NT2/D1 (cell line): ENCODE measurements around the gene FES.

ENCODE experiments used
- DNase-seq: peaks from one replicate; pipeline ENCODE4 v3.0.0-alpha.2; 2011; ENCODE audit warnings: low read depth, low spot score
- H3K27me3 ChIP-seq: 2 replicates; pipeline ENCODE4 v1.6.0; 2011; ENCODE audit warnings: mild to moderate bottlenecking; ENCODE audit not compliant: insufficient read length, insufficient read depth
- H3K36me3 ChIP-seq: 2 replicates; pipeline ENCODE4 v1.6.1; 2011; ENCODE audit warnings: mild to moderate bottlenecking, low read length, mixed read lengths; ENCODE audit not compliant: insufficient read depth, insufficient read length
- H3K4me1 ChIP-seq: 2 replicates; pipeline ENCODE4 v1.5.1; 2011; ENCODE audit not compliant: insufficient read depth, insufficient read length
- H3K4me3 ChIP-seq: 2 replicates; pipeline ENCODE4 v1.5.1; 2011; ENCODE audit warnings: low read depth; ENCODE audit not compliant: insufficient read length
- H3K9ac ChIP-seq: 2 replicates; pipeline ENCODE4 v1.6.0; 2011; ENCODE audit warnings: low read depth; ENCODE audit not compliant: insufficient read length
- H3K9me3 ChIP-seq: 2 replicates; pipeline ENCODE4 v1.5.1; 2011; ENCODE audit warnings: mild to moderate bottlenecking, low read length; ENCODE audit not compliant: insufficient read depth
- SUZ12 ChIP-seq: IDR thresholded peaks from 2 replicates; pipeline ENCODE4 v1.6.1; 2011; ENCODE audit not compliant: insufficient read length, insufficient read depth; ENCODE audit errors: extremely low read depth
- YY1 ChIP-seq: IDR thresholded peaks from 2 replicates; pipeline ENCODE4 v1.6.1; 2011; ENCODE audit not compliant: insufficient read length, insufficient read depth
- ZNF274 ChIP-seq: IDR thresholded peaks from 2 replicates; pipeline ENCODE4 v1.6.1; 2011; ENCODE audit warnings: mild to moderate bottlenecking, low read depth, low read length

FES gene

DNA sequence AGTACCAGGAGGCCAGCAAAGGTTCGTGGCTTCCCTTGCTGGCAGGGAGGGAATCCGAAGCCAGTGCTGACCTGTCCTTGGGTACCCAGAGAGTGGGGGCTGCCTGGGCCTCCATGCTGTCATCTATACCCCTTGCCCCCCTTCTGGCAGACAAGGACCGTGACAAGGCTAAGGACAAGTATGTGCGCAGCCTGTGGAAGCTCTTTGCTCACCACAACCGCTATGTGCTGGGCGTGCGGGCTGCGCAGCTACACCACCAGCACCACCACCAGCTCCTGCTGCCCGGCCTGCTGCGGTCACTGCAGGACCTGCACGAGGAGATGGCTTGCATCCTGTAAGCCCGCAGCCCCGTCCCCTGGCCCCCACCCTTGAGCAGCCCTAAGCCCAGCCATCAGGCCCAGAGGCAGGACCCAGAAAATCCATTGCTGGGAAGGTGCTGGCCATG, 2.8 kb downstream of the FES start:
- no peak for DNase-seq
- H3K4me1 ChIP-seq, result peaks cover 30% of the 10 kb centered on the region
- no peak overlapping the region for H3K4me3 ChIP-seq
- H3K9me3 ChIP-seq, result no peaks in the 10 kb centered on the region
- peaks cover 64% of the 10 kb centered on the region for H3K36me3 ChIP-seq
- no peaks in the 10 kb centered on the region for H3K27me3 ChIP-seq
- TF ChIP-seq SUZ12, result no peak
- TF ChIP-seq YY1, result no peak
- no peak for TF ChIP-seq ZNF274
- H3K9ac ChIP-seq, result no peak overlapping the region

DNA sequence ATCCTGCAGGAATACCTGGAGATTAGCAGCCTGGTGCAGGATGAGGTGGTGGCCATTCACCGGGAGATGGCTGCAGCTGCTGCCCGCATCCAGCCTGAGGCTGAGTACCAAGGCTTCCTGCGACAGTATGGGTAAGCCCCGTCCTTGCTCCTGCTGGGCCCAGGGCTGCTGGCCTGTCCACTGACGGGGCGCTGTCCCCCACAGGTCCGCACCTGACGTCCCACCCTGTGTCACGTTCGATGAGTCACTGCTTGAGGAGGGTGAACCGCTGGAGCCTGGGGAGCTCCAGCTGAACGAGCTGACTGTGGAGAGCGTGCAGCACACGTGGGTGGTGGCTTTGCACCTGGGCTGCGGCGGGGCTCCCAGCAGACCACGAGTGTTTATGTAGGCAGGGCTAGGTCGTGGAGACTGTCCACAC, 5.0 kb downstream of the FES start:
- Histone ChIP-seq H3K4me1 (peaks cover 24% of the 10 kb centered on the region), H3K27me3 (no peaks in the 10 kb centered on the region), H3K4me3 (no peak overlapping the region), H3K9me3 (no peaks in the 10 kb centered on the region), H3K36me3 (peaks cover 73% of the 10 kb centered on the region), H3K9ac (no peak overlapping the region)
- no peak for DNase-seq
- TF ChIP-seq ZNF274 (no peak), YY1 (no peak), SUZ12 (no peak)

DNA sequence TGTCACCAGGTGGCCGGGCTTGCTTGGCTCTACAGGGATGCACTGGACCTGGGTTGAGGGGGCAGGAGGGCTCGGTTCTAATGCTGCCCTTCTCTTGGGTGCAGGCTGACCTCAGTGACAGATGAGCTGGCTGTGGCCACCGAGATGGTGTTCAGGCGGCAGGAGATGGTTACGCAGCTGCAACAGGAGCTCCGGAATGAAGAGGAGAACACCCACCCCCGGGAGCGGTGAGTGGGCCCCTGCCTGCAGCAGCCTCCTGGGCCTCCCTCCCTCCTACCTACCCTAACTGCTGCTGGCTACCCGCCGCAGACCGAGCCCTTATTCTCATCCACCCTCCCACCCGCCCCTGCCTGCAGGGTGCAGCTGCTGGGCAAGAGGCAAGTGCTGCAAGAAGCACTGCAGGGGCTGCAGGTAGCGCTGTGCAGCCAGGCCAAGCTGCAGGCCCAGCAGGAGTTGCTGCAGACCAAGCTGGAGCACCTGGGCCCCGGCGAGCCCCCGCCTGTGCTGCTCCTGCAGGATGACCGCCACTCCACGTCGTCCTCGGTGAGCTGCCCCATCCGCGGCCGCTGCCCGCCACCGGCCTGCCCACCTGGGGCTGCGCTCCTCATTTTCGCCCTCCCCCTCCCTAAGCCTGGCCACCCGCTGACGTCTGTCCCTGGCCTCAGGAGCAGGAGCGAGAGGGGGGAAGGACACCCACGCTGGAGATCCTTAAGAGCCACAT, 5.6 kb downstream of the FES start:
- Histone ChIP-seq H3K4me3 (no peak overlapping the region), H3K4me1 (peaks cover 20% of the 10 kb centered on the region), H3K36me3 (peaks cover 74% of the 10 kb centered on the region), H3K9ac (no peak overlapping the region), H3K27me3 (no peaks in the 10 kb centered on the region), H3K9me3 (no peaks in the 10 kb centered on the region)
- no peak for TF ChIP-seq SUZ12
- TF ChIP-seq ZNF274, result no peak
- TF ChIP-seq YY1, result no peak
- no peak for DNase-seq

DNA sequence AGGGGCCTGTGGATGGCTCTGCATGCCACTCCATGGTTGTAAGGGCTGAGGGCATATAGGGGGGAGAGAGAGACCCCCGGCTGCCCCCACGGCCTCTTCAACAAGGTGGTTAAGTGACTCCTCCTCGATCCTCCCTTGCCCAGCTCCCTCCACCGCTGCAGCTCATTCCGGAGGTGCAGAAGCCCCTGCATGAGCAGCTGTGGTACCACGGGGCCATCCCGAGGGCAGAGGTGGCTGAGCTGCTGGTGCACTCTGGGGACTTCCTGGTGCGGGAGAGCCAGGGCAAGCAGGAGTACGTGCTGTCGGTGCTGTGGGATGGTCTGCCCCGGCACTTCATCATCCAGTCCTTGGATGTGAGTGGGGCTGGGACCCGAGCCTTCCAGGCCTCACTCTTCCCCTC, 6.5 kb downstream of the FES start:
- DNase-seq, result no peak
- Histone ChIP-seq H3K9ac (no peak overlapping the region), H3K4me3 (no peak overlapping the region), H3K9me3 (no peaks in the 10 kb centered on the region), H3K36me3 (peaks cover 84% of the 10 kb centered on the region), H3K4me1 (peaks cover 11% of the 10 kb centered on the region), H3K27me3 (no peaks in the 10 kb centered on the region)
- TF ChIP-seq ZNF274, result no peak
- TF ChIP-seq SUZ12, result no peak
- TF ChIP-seq YY1, result no peak

DNA sequence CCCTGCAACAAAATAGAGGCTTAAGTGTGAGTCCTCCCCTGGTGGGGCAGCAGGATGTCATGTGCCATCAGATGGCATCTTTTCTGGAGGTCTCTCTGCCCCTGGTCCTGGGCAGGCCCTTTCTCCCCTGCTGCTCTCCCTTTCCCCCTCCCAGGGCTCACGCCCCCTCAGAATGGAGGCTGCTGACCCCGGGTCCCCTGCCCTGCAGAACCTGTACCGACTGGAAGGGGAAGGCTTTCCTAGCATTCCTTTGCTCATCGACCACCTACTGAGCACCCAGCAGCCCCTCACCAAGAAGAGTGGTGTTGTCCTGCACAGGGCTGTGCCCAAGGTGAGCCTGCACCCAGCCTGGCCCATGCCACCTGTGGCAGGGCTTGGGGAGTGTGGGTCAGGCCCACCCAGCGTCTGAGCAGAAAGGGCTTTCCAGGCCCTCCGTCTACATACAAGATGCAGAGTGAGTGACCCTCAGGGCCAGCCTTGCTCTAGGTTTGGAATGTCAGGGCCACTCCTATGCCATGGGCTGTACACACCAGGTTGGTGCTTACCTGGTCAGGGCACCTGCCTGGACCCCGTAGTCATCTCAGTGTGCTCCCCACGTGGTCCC, 7.1 kb downstream of the FES start:
- no peak overlapping the region for H3K9ac ChIP-seq
- no peak overlapping the region for H3K4me3 ChIP-seq
- no peak for DNase-seq
- H3K4me1 ChIP-seq, result peaks cover 10% of the 10 kb centered on the region
- peaks cover 86% of the 10 kb centered on the region for H3K36me3 ChIP-seq
- no peaks in the 10 kb centered on the region for H3K9me3 ChIP-seq
- TF ChIP-seq ZNF274 (no peak), SUZ12 (no peak), YY1 (no peak)
- H3K27me3 ChIP-seq, result no peaks in the 10 kb centered on the region

DNA sequence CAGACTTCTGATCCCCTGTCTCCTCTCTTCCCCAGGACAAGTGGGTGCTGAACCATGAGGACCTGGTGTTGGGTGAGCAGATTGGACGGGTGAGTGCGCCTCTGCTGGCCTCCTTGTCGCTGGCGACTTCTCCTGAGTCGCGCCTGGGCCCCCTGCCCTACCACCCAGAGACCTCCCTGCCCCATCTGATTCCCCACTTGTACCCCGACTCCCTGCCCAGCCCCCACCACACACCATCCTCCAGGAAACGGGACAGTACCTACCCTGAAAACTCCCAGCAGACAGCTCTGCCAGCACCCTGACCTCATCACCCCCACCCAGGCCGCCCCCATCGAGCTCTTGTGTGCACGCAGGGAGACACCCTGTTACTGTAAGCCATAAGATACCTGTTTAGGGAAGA, 7.7 kb downstream of the FES start:
- Histone ChIP-seq H3K27me3 (no peaks in the 10 kb centered on the region), H3K9me3 (no peaks in the 10 kb centered on the region), H3K4me3 (no peak overlapping the region), H3K36me3 (peaks cover 83% of the 10 kb centered on the region), H3K4me1 (peaks cover 10% of the 10 kb centered on the region), H3K9ac (no peak overlapping the region)
- no peak for DNase-seq
- TF ChIP-seq YY1, result no peak
- no peak for TF ChIP-seq SUZ12
- TF ChIP-seq ZNF274, result no peak

DNA sequence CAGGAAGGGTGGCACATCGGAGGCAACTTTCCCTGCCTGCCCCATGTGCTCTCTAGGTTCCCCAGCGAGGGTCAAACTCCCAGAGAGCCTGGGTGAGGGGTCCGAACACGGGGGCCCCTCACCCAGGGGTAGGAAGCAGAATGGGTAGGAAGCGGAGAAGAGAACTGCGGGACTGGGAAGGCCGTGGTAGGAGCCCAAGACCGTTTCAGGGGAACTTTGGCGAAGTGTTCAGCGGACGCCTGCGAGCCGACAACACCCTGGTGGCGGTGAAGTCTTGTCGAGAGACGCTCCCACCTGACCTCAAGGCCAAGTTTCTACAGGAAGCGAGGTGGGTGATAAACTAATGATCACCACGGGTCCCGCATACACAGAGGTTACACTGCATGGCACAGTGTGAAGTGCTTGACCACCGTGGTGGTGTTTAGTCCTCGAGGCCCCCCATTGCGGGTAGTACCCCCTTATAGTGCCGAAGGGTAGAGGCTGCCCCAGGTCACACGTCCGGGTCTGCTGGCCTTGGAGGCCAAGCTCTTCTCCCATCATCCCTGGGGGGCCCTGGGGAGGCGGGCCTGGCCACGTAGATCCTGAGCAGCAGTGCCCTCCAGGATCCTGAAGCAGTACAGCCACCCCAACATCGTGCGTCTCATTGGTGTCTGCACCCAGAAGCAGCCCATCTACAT, 8.3 kb downstream of the FES start:
- peaks cover 77% of the 10 kb centered on the region for H3K36me3 ChIP-seq
- H3K27me3 ChIP-seq, result no peaks in the 10 kb centered on the region
- DNase-seq, result no peak
- no peak overlapping the region for H3K4me3 ChIP-seq
- TF ChIP-seq ZNF274, result no peak
- TF ChIP-seq YY1, result no peak
- no peak for TF ChIP-seq SUZ12
- no peaks in the 10 kb centered on the region for H3K9me3 ChIP-seq
- no peak overlapping the region for H3K9ac ChIP-seq
- H3K4me1 ChIP-seq, result peaks cover 10% of the 10 kb centered on the region
